ENCODE measurements around the gene B3GAT3.

GRCh38 chr11:62665075-62665598 is 43.4 kb upstream of the B3GAT3 start, which contains the start of the genes C11orf98 and CSKMT:
- peak; percentile 99 for TF ChIP-seq POLR2A (IDR thresholded peaks at IDR 0.05)
- no peak for TF ChIP-seq CTCF (IDR thresholded peaks at IDR 0.05)
- TF ChIP-seq EP300 (IDR thresholded peaks at IDR 0.05; ENCODE audit: low read depth): no peak
- TF ChIP-seq POLR2AphosphoS5 (IDR thresholded peaks at IDR 0.05): peak; percentile 98 to 100 (median 100)
